HepG2 (cell line): ENCODE results near the gene BAHCC1. TPM values are rescaled to one million over a fixed set of nuclear protein-coding genes. Genes with fewer than 3 reads are reported as not detected.

Experiments
- CBX1 ChIP-seq: IDR thresholded peaks from one replicate; pipeline ENCODE4 v1.6.1; 2016; ENCODE audit warnings: antibody characterized with exemption, low read depth
- DNMT3B ChIP-seq: conservative IDR thresholded peaks from 2 replicates; pipeline ENCODE4 v1.6.1; 2016; ENCODE audit warnings: missing biosample characterization, control low read depth
- FIP1L1 ChIP-seq: fragments of 200-400 bp; formaldehyde crosslinking; IDR thresholded peaks from 2 replicates; pipeline ENCODE4 v1.6.1; 2018; ENCODE audit warnings: low read depth, mild to moderate bottlenecking, low read length, moderate library complexity, borderline replicate concordance; ENCODE audit not compliant: insufficient read depth
- HMGXB3 ChIP-seq: sonication (generic); formaldehyde crosslinking; IDR thresholded peaks from 2 replicates; pipeline ENCODE4 v1.4.0; 2020; ENCODE audit warnings: missing genetic modification reagents, borderline replicate concordance
- HNRNPLL ChIP-seq: fragments of 200-400 bp; formaldehyde crosslinking; IDR thresholded peaks from 2 replicates; pipeline ENCODE4 v1.6.1; 2017; ENCODE audit warnings: mild to moderate bottlenecking, low read depth, low read length; ENCODE audit not compliant: poor library complexity, severe bottlenecking
- IKZF4 ChIP-seq: sonication (generic); formaldehyde crosslinking; IDR thresholded peaks from 2 replicates; pipeline ENCODE4 v1.5.1; 2020; ENCODE audit warnings: borderline replicate concordance, mild to moderate bottlenecking, low read depth, missing genetic modification reagents; ENCODE audit errors: not compliant biosample characterization
- KAT7 ChIP-seq: IDR thresholded peaks from 2 replicates; pipeline ENCODE4 v1.6.1; 2018; ENCODE audit warnings: borderline replicate concordance, missing compliant biosample characterization
- MIXL1 ChIP-seq: IDR thresholded peaks from 2 replicates; pipeline ENCODE4 v1.6.1; 2016
- NBN ChIP-seq: fragments of 450-650 bp; conservative IDR thresholded peaks from 2 replicates; pipeline ENCODE4 v1.6.1; 2017
- ONECUT2 ChIP-seq: sonication (generic); formaldehyde crosslinking; IDR thresholded peaks from 2 replicates; pipeline ENCODE4 v1.4.0; 2020; ENCODE audit warnings: missing genetic modification reagents
- PAF1 ChIP-seq: IDR thresholded peaks from 2 replicates; pipeline ENCODE4 v1.6.1; 2016; ENCODE audit warnings: missing genetic modification reagents, missing compliant biosample characterization
- POLR2A ChIP-seq, 2 experiments: IDR thresholded peaks; 2 replicates each; pipeline ENCODE4 v1.6.1; 2011; ENCODE audit warnings: low read depth in 2 of 2, low read length in 2 of 2, mild to moderate bottlenecking in 1 of 2, moderate library complexity in 1 of 2; ENCODE audit not compliant: insufficient read depth in 1 of 2
- ZNF235 ChIP-seq: sonication (generic); formaldehyde crosslinking; IDR thresholded peaks from 2 replicates; pipeline ENCODE4 v1.8.1; 2023; ENCODE audit warnings: mild to moderate bottlenecking, missing genetic modification reagents, borderline replicate concordance
- ZNF263 ChIP-seq: sonication (generic); formaldehyde crosslinking; IDR thresholded peaks from 2 replicates; pipeline ENCODE4 v1.4.0; 2020; ENCODE audit warnings: missing genetic modification reagents
- ZNF580 ChIP-seq: IDR thresholded peaks from 2 replicates; pipeline ENCODE4 v1.6.1; 2016; ENCODE audit warnings: low read depth, borderline replicate concordance
- ZNF687 ChIP-seq: sonication (generic); formaldehyde crosslinking; IDR thresholded peaks from 2 replicates; pipeline ENCODE4 v1.5.1; 2020; ENCODE audit warnings: mild to moderate bottlenecking, missing genetic modification reagents, moderate library complexity
- ZNF800 ChIP-seq: sonication (generic); formaldehyde crosslinking; IDR thresholded peaks from 2 replicates; pipeline ENCODE4 v1.4.0; 2020; ENCODE audit warnings: missing genetic modification reagents
- polyA plus RNA-seq, 8 experiments: library from polyadenylated mRNA; depleted of rRNA in 3 of 8; stranded (reverse) in 7 of 8; unstranded in 1 of 8; fragments of >200 nt; fragmentation: Illumina TruSeq in 4 of 8; extraction: Trizol in 4 of 8; gene quantifications; 2 replicates each; pipeline versions ENCODE4 v1.2.1 to v1.2.3, GENCODE V29; 2011 to 2016; ENCODE audit warnings: low read depth in 4 of 8, missing spikeins in 1 of 8, mixed read lengths in 1 of 8; ENCODE audit not compliant: insufficient read depth in 1 of 8
- total RNA-seq, 5 experiments: library from RNA; depleted of rRNA; stranded (reverse); fragments of >200 nt; fragmentation: Illumina TruSeq; extraction: Trizol; gene quantifications; 2 replicates each; pipeline ENCODE4 v1.2.3, GENCODE V29; 2016; ENCODE audit warnings: low read depth in 1 of 5
- TF ChIP-seq, protein P1 (sequence below): sonication (generic); formaldehyde crosslinking; IDR thresholded peaks from 2 replicates; pipeline ENCODE4 v1.5.1; 2020; ENCODE audit warnings: missing genetic modification reagents, mild to moderate bottlenecking, borderline replicate concordance

Gene BAHCC1
- total and polyA plus RNA-seq, 2 of the 13 experiments (the other 11 are each of a cell fraction or from before 2014, with no cell fraction given): 1.4 to 1.7 TPM

GRCh38 chr17:81510785-81511553, 115.7 kb downstream of the BAHCC1 start (continued):
- TF ChIP-seq ZNF235 (CRISPR knock-in tag): no peak
- no peak for TF ChIP-seq KAT7 (CRISPR knock-in tag)
- no peak for TF ChIP-seq FIP1L1
- no peak for TF ChIP-seq NBN
- TF ChIP-seq ONECUT2 (CRISPR knock-in tag): no peak
- TF ChIP-seq ZNF800 (CRISPR knock-in tag): no peak
- no peak for TF ChIP-seq MIXL1 (CRISPR knock-in tag)
- TF ChIP-seq CBX1: no peak
- TF ChIP-seq, protein P1, sequence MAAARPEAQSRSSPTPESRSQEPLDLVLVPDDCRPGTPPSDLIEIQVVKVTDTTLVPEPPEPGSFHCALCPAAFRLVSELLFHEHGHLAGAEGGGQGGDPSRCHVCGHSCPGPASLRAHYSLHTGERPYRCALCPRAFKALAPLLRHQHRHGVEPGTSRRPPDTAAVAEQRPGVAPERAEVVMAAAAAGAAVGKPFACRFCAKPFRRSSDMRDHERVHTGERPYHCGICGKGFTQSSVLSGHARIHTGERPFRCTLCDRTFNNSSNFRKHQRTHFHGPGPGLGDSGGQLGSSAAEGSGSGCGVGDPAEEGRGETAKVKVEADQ (CRISPR knock-in tag): peak; percentile 46; the same call in 1 of the 2 replicates
- TF ChIP-seq ZNF687 (CRISPR knock-in tag): peak; percentile 51
- no peak for TF ChIP-seq HMGXB3 (CRISPR knock-in tag)
- no peak for TF ChIP-seq PAF1
- no peak for TF ChIP-seq DNMT3B
- TF ChIP-seq ZNF580 (CRISPR knock-in tag): no peak
- 0 out of 4 replicates have a peak, but pooled peaks of 1 of the 2 experiments have one; percentile 14 for TF ChIP-seq POLR2A (IDR thresholded peaks at IDR 0.05; ENCODE audit: insufficient read depth in 1 of 2, low read depth in 2 of 2, low read length in 2 of 2)
- no peak for TF ChIP-seq ZNF263 (CRISPR knock-in tag)
- TF ChIP-seq HNRNPLL: no peak
- TF ChIP-seq IKZF4: no peak
